NCI-H146 (cell line): ENCODE measurements around the gene JTB.

Experiments
- DNase-seq: peaks from one replicate; lab custom pipeline; 2025; lab: John Stamatoyannopoulos, UW

JTB gene

DNA sequence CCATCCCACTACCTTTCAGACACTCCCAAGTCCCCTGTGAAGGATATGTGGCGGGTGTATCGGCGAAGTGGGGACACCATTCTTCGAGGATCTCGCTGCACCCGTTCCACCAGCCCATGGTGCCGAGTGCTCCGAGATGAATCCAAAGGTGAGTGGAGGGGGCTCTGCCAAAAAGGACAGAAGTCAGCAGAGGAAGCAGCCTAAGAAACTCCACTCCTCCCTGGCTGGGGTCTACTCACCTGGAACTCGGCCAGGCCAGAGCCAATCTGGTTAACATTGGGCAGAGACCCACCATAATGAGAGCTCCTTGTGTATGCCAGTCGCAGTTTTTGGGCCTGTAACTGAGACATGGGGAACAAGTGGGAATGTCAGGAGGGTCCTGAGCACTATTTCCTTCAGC is 22.6 kb downstream of the JTB start:
- DNase-seq: no peak

DNA sequence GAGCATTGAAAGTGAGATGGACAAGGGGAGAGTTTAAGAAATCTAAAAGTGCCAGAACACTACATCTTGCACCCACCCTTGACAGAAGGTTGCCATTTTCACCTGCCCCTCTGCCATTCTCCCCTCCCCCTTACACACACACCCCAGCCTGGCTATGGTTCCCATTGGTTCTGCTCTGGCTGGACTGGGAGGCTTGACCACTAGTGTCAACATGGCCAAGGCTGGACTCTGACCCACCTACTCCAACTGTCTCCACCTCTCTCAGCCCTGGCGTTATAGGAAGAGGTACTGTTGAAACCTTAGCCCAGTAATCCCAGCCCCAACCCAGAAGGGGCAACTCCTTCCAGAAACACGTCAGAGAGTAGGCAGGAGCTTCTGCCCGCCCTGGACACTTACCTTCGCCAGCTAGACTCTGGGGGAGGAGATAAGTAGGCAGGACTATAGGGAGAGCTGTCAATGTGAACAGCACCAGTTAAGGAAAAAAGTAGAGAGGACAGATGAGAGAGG is 23.6 kb downstream of the JTB start:
- DNase-seq: no peak

DNA sequence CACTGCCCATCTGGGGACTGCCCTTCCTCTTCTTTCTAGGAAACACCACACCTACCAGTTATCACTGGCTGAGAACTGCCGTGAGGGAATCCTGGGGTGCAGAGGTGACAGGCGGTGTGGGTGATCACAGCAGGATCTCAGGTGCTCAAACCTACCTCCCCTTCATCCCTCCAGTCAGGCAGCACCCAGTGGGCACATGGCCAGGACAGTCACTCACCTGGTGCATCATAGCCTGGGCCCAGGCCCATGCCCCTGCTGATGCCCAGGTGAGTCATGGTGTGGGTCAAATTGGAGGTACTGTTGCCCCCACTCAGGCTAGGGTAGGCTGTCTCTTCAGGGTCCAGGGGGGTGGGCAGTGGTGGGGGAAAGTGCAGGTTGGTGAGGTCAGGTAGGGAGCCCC is 25.7 kb downstream of the JTB start:
- no peak for DNase-seq

DNA sequence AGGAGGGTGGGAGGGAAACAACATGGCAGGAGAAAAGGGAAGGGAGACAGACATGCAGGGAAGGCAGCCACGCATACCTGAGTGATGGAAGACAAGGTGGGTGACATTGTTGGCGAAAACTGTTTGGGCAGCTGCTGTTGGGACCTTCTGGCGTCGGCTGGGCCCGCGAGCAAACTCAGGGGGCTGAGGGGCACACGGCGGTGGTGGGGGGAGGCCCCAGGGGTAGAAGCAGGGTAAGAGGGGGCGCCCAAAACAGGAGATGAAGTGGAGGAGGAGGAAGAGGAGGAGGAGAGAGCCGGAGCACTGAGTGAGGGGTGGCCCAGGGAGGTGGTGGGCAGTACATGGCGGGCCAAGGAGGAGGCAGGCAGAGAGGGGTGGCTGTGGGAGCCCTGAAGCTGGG is 26.3 kb downstream of the JTB start:
- DNase-seq: no peak

DNA sequence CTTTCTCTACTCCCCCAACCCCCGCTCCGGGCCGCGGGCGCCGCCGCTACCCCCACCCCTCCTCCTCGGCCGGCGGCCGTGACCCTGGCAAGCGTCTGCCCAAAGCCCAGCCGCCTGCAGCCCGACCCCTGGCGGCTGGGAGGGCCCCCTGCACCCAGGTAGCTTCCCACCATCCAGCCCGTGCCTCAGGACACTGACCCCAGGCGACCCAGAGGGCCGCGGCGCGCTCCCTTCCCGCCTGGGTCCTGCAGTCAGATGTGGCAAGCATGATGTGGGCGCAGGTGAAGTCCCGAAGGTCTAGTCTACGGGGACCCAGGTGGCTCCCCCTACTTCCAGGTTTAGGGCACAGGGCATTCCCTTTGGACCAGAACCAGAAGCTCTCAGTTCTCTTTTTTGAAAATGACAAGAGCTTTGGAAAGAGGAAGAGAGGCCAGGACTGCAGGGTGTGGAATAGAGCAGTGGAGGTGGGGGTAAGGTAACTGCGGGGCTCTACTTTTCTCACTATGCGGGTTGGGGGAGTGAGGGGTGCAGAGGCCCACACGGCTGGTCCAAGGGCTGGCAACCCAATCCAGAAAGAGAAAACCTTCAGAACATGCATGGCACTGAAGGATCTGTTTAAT is 30.7 kb downstream of the JTB start, which contains the start of gene DENND4B:
Gene DENND4B, minus strand, starts transcription at position 97 of the 620 bp plus-strand sequence. CDS start 2,344 bp downstream, outside the sequence.
- DNase-seq: peak; percentile 80

DNA sequence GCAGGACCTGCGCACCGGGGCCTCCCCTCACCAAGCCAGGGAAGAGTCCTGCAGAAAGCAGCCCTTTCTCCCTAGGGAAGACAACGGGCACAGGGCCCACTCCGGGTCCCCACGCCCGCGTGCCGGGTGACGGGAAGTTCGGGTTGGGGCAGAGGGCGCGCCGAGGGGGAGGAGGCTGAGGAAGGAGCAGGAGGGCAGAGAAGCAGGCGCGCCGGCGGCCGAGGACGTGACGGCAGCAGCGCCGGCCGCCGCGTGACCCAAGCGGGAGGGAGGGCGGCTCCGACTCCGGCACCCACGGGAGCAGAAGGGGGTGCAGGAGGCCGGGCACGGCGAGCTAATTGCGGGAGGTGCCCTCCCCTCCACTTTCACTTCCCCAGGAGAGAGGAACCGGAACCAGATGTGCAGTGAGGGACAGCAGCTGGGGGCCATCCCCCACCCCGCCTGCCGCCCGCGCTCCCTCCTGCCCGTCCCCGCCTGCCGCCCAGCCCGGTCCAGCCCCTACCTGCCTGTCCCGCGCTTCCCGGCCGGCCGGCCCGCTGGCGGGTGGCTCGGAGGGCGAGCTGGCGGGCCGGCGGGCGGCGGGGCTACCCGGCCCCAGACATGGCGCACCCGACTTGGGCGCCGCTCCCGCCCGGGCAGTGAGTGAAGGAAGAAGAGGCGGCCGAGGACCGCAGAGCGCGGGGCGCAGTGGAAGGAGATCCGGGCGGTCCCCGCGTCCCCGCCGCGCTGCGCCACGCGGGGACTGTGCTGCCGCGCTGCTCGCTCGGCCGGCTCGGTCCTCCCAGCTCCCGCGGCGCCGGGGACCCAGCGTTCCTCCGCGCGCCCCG is 31.5 kb downstream of the JTB start:
- DNase-seq: peak; percentile 47

DNA sequence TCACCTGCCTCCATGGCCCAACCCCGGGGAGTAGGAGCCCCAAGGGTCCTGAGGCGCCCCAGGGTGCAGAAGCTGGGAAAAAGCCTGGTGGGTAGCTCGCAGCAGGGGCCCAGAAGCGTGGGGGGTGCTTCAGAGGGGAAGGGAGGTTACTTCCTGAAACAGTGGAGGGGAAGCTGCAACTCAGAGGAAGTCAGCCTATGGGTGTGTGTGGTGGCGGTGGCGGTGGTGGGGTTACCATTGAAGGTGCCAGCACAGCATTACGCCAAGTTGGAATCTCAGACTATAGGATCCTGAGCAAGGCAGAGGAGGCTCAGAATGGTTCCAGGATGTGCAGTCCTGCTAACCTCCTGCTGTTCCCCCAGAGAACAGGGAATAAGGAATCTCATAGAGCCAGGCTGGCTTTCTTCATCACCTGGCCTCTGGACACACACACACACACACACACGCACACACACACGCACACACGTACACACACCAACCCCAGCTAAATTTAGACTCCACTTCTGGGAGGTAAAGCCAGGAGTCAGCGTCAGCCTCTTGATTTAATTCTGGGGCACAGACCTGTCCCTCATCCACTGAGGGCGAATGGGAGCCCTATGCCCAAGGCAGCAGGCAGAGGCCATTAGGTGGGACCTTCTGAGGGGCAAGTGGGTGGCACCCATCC is 32.2 kb downstream of the JTB start:
- peak; percentile 44 for DNase-seq

DNA sequence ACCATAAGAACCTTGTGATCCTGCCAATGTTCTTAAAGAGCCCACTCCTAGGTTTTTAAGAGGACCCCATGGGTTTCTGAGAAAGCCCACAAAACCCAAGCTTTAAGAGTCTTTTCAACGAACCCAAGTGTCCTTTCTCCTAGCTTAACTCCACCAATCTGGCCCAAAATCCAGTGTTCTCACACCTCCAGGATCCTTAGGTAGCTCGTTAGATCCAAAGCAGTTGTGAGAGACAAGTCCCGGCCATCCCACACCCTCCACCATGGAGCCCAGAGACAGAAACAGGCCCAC is 32.7 kb downstream of the JTB start:
- no peak for DNase-seq

DNA sequence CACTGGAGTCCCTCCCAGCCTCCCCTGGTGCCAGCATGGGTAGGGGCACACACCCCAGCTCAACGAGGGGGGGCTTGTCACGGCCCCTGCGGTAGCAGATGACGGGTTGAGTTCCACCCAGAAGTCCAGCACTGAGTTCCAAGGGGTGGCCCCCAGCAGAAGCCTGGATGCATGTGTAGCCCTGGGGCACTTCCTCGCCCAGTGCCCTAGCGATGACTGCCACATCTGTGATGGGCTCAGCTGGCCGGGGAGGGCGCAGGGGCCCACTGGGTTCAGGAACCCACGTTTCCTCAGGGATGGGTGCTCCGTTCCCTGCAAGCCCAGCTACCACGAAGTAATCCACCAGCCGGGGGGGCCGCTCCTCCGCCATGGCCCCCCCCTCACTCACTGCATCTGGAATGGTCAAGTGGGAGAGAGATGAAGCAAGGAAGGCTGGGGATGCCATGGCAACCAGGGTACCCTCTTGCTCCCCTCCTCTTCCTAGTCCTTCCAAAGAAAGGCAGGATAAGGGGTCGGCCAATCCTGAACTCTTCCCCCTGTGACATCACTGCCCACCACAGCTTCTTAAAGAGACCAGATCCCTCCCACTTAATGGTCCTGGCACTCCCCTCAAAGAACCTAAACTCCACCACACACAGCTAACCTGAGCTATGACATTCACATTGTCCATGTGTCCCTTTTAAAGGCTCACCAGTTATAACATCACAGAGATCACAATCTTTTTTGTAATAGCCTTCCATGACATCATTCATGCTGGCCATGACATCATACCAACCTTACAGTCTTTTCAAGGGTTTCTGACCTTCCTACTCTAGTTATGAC is 33.3 kb downstream of the JTB start:
- no peak for DNase-seq

DNA sequence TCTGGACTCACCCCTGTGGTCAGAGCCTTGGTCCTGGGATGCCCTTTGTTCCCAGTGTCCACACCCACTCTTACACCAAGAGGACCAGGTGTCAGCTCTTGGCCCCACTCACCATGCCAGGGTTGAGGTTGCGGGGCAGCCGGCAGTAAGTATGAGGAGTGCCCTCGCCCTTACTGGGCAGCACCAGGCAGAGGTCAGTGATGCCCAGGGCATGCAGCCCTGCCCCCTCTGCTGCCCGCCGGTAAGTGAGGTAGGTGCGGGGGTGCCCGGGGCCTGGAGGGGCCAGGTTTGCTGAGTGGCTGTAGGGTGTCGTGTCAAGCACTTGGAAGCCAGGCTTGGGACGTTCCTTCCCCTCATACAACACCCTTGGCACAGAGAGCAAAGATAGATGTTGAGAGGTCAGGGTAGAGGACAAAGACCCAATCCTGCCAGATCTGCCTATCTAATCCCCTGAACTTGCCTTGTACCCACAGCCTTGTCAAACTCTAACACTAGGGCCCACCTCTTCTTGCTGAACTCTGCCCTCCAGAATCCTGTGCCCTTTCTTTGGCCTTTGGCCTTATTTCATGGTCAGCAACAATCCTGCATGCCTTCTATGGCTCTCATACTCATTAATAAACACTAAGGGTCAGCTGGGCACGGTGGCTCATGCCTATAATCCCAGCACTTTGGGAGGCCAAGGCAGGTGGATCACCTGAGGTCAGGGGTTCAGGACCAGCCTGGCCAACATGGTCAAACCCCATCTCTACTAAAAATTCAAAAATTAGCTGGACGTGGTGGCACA is 34.5 kb downstream of the JTB start:
- no peak for DNase-seq

DNA sequence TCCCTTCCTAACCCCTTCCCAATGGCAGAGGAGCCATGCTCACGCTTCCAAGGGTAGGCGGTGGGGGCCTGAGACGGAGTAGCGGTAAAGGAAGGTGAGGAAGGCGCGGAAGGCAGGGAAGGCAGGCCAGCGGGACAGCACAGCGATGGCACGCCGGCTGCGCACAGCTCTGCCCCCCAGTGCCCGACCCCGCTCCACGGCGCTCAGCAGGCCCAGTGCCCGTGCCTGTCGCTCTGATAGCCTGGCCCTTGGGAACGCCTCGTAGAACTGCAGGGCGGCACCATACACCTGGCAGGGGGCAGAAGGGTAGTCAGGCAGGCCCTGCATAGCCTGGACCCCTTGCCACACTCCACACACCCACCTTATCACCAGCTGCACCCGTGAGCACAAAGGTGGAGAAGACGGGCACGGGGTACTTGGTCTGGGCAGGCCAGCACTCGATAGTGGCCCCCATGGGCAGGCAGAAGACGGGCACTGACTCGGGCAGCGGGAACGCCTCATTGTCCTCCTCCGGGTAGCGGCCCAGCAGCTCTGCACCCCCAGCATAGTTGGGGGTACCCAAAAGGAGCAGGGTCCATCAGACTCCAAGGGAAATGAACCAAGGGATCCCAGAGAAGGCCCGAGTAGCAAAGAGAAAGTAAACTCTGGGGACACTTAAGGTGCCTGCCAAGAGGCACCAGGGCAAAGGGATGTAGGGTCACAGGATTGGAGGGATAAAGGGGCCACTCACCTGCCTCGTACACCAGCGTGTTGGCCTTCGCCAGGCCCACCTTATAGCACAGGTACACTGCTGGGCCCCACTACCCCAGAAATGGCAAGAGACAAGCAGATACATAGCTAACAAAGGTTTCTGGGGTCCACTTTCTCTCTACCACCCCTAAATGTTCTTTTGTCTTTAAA is 35.4 kb downstream of the JTB start:
- DNase-seq: no peak

DNA sequence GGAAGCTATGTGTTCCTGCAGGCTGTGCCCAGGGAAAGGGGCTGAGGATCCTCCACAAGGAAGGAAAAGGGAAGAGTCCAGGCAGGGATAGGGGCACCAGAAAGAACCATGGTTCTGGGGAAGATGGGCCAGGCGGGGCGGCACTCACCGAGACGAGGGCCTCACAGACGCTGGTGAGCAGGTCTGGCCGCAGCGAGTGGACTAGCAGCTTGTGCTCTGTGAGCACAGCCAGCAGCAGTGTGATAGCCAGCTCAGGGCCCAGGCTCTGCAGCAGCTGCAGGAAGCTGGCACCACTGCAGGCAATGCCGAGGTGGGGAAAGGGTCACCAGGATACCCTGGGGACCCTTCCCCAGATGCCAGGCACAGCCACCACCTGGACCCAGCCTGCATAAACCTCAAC is 36.7 kb downstream of the JTB start:
- DNase-seq: no peak

DNA sequence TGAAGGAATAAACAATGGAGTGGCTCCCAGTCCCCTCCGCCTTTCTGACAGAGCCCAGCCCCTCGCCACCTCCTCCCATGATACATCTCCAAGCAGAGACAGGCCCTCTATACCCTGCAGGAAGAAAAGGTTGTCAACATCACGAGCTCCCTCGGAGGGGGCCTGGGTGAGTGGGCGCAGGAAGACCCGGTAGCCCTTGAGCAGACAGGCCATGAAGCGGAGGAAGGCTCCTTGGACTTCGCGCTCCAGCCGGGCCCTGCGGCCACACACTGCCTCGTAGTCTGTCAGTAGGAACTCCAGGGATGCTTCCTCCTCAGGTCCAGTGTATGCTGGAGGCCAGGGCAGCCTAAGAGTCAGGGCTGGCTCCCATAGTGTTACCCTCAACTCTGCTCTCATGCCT is 38.0 kb downstream of the JTB start:
- DNase-seq: no peak

DNA sequence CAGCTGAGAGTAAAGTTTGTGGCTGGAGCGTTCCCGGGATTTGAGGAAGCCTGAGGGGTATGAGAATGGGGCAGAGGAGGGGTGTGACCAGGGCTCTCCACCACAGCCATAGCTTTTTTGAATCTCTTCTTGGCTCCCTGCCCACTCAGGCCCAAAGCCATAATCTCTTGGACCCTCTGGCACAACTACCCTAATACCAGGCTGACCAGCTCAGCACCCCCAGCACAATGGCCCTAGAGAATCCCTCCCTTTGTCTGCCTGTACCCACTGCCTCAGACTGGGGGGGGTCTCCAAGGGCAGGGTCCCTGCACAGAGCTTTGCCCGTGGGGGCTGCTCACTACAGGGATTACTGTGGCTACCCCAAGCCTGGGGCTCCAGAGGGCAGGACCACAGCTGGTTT is 38.5 kb downstream of the JTB start:
- no peak for DNase-seq

DNA sequence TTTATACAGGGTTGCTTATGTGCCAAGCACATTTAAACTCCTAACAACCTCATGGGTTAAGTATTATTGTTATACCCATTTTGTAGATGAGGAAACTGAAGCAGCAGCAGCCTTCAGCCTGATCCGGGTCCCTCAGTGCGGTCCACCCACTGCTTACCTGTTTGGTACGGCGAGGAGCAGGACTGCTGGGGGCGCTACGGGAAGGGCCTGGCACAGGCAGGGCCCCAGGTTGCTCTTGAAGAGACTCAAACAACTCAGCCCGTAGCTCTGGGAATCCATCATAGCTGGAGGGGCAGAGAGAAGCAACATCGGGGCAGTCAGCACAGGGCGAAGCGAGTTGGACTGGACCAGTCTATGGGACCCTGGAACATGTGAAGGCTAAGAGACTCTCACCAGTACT is 40.1 kb downstream of the JTB start:
- no peak for DNase-seq

DNA sequence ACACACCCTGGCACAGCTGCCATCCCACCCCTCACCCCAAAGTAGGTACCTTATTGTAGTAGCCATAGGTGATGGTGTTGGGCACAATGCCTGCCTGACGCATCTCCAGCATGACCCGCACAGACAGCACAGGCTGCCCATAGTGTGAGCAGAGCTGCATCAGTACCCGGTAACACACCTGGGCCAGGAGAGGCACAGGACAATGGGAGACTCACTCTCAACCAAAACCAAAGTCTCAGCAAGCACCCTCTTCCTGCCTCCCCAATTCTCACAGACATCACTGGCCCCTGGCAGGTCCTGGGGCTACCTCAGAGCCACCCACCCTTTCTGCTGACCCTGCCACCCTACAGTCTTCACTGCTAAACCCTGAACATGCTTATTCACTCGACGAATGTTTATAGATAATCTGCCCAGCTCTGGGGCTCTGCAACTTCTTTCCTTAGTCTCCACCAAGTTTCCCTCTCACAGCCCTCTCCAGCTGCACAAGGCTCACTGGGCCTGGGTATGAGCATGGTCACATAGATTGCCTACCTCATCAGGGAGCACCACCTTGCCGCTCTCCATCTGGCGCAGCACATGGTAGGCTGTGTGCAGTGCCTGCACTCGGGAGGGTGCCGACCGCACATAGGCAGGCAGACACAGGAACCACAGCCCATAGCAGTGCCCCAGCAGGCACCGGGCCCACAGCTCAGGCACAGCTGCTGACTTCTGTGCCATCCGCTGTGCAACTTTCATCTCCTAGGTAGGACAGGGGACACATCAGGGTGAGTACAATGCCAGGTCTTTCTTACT is 41.3 kb downstream of the JTB start:
- DNase-seq: no peak

DNA sequence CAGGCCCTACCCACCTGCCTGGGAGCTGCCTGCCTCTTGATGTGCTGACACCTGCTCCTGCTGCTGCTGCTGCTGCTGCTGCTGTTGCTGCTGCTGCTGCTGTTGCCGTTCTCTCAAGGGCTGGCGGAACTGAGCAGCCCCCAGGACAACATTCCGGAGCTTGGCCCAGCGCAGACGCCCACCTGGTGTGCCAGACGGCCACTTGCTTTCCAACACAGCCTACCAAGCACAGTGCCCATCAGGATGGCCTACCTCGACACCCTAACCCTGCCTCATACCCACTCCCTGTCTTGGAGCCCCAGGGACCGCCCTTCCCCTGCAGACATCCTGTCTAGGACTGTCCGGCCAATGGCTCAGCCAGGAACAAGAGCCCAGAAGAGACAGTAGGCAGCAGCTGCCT is 42.7 kb downstream of the JTB start:
- no peak for DNase-seq

DNA sequence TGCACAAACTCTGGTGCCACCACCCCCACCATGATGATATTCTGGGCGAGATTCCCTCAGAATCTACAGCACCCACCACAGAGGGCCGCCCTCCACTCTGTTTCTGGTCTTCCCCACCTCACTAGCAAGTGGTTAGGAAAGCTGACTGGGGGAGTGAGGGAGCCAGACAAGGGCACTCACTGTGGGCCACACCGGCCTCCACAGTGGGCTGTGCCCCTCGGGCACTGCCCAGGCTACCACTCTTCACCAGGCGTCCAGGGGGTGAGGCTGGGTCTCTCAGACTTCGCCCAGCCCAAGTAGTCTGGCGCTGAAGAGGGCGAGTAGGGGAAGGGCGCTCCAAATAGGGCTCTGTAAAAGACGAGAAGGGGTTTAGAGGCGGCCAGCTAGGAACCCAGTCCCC is 43.5 kb downstream of the JTB start:
- no peak for DNase-seq

DNA sequence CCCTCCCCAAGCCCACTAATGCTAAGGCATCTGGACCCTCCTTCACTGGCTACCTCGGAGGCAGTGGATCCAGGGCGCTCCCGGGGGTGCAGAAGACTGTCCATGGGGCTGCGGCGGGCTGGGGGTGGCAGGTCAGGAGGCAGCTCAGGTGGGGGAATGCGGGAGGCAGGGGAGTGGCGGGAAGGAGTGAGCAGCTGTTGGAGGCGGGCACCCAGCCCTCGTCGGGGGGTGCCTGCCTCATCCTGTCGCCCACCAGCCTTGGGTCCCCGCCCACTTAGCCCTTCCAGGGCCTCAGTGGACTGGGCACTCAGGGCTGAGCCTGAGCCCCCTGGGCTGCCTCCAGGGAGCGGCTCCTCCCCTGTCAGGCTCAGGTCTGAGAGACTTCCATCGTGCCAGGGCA is 44.0 kb downstream of the JTB start:
- DNase-seq: no peak
